ENCODE data around the gene C14orf180. TPM values are rescaled to one million over a fixed set of nuclear protein-coding genes. Genes with fewer than 3 reads are reported as not detected.

The C14orf180 gene
- total RNA-seq, 1 experiment from 2014 or later = not detected

DNA sequence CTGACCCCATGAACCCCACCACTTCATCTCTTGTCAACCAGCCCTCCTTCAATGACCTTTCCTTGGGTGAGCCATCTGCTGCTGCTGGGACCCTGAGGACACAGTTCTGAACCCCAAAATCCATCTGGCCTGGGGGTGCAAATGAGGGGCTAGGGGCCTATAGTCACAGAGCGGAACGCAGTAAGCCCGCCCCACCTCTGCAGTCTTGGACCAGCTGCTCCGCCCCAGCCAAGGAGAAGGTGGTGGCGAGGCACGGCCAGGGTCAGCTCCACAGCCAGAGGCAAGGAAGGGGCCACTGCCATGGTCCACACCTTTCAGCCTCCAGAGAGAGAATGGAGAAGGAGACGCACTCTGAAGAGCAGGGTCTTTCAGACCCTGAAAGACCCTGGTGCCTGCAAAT lies 19.9 kb downstream of the C14orf180 start:
- no TSS peak for BruUV-seq (replicated peaks)
- TF ChIP-seq, protein P1, sequence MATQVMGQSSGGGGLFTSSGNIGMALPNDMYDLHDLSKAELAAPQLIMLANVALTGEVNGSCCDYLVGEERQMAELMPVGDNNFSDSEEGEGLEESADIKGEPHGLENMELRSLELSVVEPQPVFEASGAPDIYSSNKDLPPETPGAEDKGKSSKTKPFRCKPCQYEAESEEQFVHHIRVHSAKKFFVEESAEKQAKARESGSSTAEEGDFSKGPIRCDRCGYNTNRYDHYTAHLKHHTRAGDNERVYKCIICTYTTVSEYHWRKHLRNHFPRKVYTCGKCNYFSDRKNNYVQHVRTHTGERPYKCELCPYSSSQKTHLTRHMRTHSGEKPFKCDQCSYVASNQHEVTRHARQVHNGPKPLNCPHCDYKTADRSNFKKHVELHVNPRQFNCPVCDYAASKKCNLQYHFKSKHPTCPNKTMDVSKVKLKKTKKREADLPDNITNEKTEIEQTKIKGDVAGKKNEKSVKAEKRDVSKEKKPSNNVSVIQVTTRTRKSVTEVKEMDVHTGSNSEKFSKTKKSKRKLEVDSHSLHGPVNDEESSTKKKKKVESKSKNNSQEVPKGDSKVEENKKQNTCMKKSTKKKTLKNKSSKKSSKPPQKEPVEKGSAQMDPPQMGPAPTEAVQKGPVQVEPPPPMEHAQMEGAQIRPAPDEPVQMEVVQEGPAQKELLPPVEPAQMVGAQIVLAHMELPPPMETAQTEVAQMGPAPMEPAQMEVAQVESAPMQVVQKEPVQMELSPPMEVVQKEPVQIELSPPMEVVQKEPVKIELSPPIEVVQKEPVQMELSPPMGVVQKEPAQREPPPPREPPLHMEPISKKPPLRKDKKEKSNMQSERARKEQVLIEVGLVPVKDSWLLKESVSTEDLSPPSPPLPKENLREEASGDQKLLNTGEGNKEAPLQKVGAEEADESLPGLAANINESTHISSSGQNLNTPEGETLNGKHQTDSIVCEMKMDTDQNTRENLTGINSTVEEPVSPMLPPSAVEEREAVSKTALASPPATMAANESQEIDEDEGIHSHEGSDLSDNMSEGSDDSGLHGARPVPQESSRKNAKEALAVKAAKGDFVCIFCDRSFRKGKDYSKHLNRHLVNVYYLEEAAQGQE (IDR thresholded peaks at IDR 0.05; ENCODE audit: insufficient read depth in 1 of 2, low read depth in 2 of 2, low read length in 1 of 2) = no peak
- TF ChIP-seq TCF7L2 (IDR thresholded peaks at IDR 0.05; ENCODE audit: low read depth, low read length) = no peak
- TF ChIP-seq POLR2AphosphoS5 (IDR thresholded peaks at IDR 0.05; ENCODE audit: low read depth, low read length) = no peak
- TF ChIP-seq, protein P2, sequence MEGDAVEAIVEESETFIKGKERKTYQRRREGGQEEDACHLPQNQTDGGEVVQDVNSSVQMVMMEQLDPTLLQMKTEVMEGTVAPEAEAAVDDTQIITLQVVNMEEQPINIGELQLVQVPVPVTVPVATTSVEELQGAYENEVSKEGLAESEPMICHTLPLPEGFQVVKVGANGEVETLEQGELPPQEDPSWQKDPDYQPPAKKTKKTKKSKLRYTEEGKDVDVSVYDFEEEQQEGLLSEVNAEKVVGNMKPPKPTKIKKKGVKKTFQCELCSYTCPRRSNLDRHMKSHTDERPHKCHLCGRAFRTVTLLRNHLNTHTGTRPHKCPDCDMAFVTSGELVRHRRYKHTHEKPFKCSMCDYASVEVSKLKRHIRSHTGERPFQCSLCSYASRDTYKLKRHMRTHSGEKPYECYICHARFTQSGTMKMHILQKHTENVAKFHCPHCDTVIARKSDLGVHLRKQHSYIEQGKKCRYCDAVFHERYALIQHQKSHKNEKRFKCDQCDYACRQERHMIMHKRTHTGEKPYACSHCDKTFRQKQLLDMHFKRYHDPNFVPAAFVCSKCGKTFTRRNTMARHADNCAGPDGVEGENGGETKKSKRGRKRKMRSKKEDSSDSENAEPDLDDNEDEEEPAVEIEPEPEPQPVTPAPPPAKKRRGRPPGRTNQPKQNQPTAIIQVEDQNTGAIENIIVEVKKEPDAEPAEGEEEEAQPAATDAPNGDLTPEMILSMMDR (IDR thresholded peaks at IDR 0.05) = no peak
- no peak for TF ChIP-seq SIN3A (IDR thresholded peaks at IDR 0.05; ENCODE audit: borderline replicate concordance, insufficient read depth, low read depth, low read length)
- no peak overlapping the region for H3K27ac ChIP-seq (ENCODE audit: low read length)
- ATAC-seq (no peak), DNase-seq (ENCODE audit: low read depth, low spot score) (no peak)
- no peak overlapping the region for H3K4me3 ChIP-seq (ENCODE audit: low read depth in 2 of 2, low read length in 2 of 2)
- no peaks in the 10 kb centered on the region for H3K4me1 ChIP-seq (ENCODE audit: control insufficient read depth, insufficient read depth, low read length)
- H3K27me3 ChIP-seq (ENCODE audit: control insufficient read depth, insufficient read depth, low read length) = no peaks in the 10 kb centered on the region
- CTCF ChIA-PET = no interaction called here
- H3K36me3 ChIP-seq (ENCODE audit: control insufficient read depth, insufficient read depth, low read length) = no peaks in the 10 kb centered on the region
- POLR2A ChIA-PET = no interaction called here
- in situ Hi-C loops (cut with HindIII; ENCODE audit: low pct_unique_long_range_greater_than_20kb, low sequenced_read_pairs) (no loop called here), intact Hi-C loops (cut with micrococcal nuclease; ENCODE audit: unreplicated experiment) (no loop called here)
- no peaks in the 10 kb centered on the region for H3K9me3 ChIP-seq (ENCODE audit: control insufficient read depth, insufficient read depth, low read depth, low read length)

DNA sequence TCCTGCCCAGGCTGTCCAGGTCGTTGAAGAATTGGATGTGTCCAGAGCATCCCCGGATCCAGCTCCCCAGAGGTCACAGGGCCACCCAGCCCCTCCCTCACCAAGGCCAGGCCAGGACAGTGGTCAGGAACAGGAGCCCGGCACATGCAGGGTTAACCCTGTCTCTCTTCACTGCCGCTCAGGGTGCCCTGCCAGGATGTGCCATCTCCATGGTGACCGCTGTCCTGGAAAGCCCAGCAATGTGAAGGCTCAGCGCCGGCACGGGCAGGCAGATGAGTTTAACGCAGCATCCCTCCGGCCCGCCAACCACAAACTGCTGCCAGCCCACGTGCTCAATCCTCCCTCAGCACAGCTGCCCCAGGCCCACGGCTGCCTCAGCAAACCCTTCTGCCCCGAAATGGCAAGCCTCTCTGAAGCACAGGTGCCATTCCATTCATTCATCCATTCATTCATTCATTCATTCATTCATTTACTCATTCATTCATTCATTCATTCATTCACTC lies 20.6 kb downstream of the C14orf180 start:
- Histone ChIP-seq H3K27me3 (ENCODE audit: control insufficient read depth, insufficient read depth, low read length) (no peaks in the 10 kb centered on the region; the same call in 1 of the 2 replicates), H3K36me3 (ENCODE audit: control insufficient read depth, insufficient read depth, low read length) (no peaks in the 10 kb centered on the region), H3K9me3 (ENCODE audit: control insufficient read depth, insufficient read depth, low read depth, low read length) (no peaks in the 10 kb centered on the region), H3K4me3 (ENCODE audit: low read depth in 2 of 2, low read length in 2 of 2) (no peak overlapping the region), H3K27ac (ENCODE audit: low read length) (no peak overlapping the region), H3K4me1 (ENCODE audit: control insufficient read depth, insufficient read depth, low read length) (no peaks in the 10 kb centered on the region)
- in situ Hi-C loops (cut with HindIII; ENCODE audit: low pct_unique_long_range_greater_than_20kb, low sequenced_read_pairs) (no loop called here), intact Hi-C loops (cut with micrococcal nuclease; ENCODE audit: unreplicated experiment) (no loop called here)
- ATAC-seq (no peak), DNase-seq (ENCODE audit: low read depth, low spot score) (no peak)
- ChIA-PET CTCF (no interaction called here), POLR2A (no interaction called here)
- TF ChIP-seq, protein P1 (IDR thresholded peaks at IDR 0.05; ENCODE audit: insufficient read depth in 1 of 2, low read depth in 2 of 2, low read length in 1 of 2) = no peak
- TF ChIP-seq, protein P2 (IDR thresholded peaks at IDR 0.05) = no peak
- no peak for TF ChIP-seq SIN3A (IDR thresholded peaks at IDR 0.05; ENCODE audit: borderline replicate concordance, insufficient read depth, low read depth, low read length)
- TF ChIP-seq POLR2AphosphoS5 (IDR thresholded peaks at IDR 0.05; ENCODE audit: low read depth, low read length) = no peak
- BruUV-seq (replicated peaks) = no TSS peak
